K562 (cell line): ENCODE data around the gene SSBP1. TPM values are rescaled to one million over a fixed set of nuclear protein-coding genes. Genes with fewer than 3 reads are reported as not detected.

Source experiments
- ATAC-seq: fragments of 200-7000 bp; cut with Tn5 transposase; 3 replicates; pipeline ENCODE4 v1.9.1; 2020; ENCODE audit warnings: moderate library complexity
- BruUV-seq: library from RNA; stranded (reverse); fragments of 400-500 nt; replicated peaks from 2 replicates; lab custom pipeline; 2021; lab: Mats Ljungman, UMichigan
- CTCF ChIA-PET: fragments of 300-600 bp; formaldehyde crosslinking; extraction: SDS; loops from one replicate; lab custom pipeline; 2021; ENCODE audit warnings: low intra/inter-chr PET ratio; lab: Yijun Ruan, JAX
- POLR2A ChIA-PET: fragments of 300-600, 350-650 bp; sonication (Branson Sonifier 250); formaldehyde crosslinking; extraction: SDS; loops from one replicate; lab custom pipeline; 2021; ENCODE audit warnings: antibody characterized with exemption, inconsistent platforms; lab: Yijun Ruan, JAX
- DNase-seq, 4 experiments: peaks; one replicate each; pipeline versions ENCODE4 v3.0.0 to v3.0.0-alpha.2; 2011 to 2018; ENCODE audit warnings: low spot score in 3 of 4, mixed read lengths in 3 of 4; ENCODE audit errors: extremely low read depth in 1 of 4
- FAIRE-seq: peaks from 2 replicates; lab custom pipeline; 2011; peaks lifted over from hg19 to GRCh38; lab: Jason Lieb, UNC
- H2AFZ ChIP-seq: 2 replicates; pipeline ENCODE4 v1.6.0; 2011; ENCODE audit warnings: low read depth, low read length, control low read depth, inconsistent platforms
- H3K27ac ChIP-seq: fragments of 200-600 bp; 3 replicates; pipeline ENCODE4 v1.8.0; 2011; ENCODE audit warnings: low read depth, mild to moderate bottlenecking, control low read depth, inconsistent platforms, low read length, moderate library complexity, mixed read lengths; ENCODE audit errors: extremely low read depth
- H3K27me3 ChIP-seq, 2 experiments: fragments of 300-600 bp in 1 of 2; 2 replicates in 1 of 2; 3 replicates in 1 of 2; pipeline versions ENCODE4 v1.6.0 to v1.8.0; 2011; ENCODE audit warnings: inconsistent platforms in 2 of 2, low read length in 2 of 2, mild to moderate bottlenecking in 1 of 2, mixed read lengths in 1 of 2, moderate library complexity in 1 of 2; ENCODE audit not compliant: control insufficient read depth in 2 of 2, insufficient read depth in 2 of 2
- H3K36me3 ChIP-seq: fragments of 300-600 bp; 3 replicates; pipeline ENCODE4 v1.8.0; 2011; ENCODE audit warnings: mild to moderate bottlenecking, low read length, inconsistent platforms; ENCODE audit not compliant: control insufficient read depth, insufficient read depth
- H3K4me1 ChIP-seq, 2 experiments: fragments of 200-600 bp in 1 of 2; replicated peaks in 1 of 2; 2 replicates in 1 of 2; 3 replicates in 1 of 2; pipeline versions ENCODE4 v1.5.1 to v1.8.0; 2011; ENCODE audit warnings: inconsistent platforms in 2 of 2, low read length in 2 of 2, mild to moderate bottlenecking in 1 of 2, mixed read lengths in 1 of 2, moderate library complexity in 1 of 2; ENCODE audit not compliant: control insufficient read depth in 2 of 2, insufficient read depth in 2 of 2
- H3K4me2 ChIP-seq: 2 replicates; pipeline ENCODE4 v1.6.1; 2011; ENCODE audit warnings: low read length, control low read depth, inconsistent platforms, mixed read lengths; ENCODE audit not compliant: insufficient read depth
- H3K4me3 ChIP-seq: fragments of 200-600 bp; sonication (generic), shearing (Covaris generic); 2 replicates; pipeline ENCODE4 v1.5.1; 2016; ENCODE audit warnings: control low read depth, inconsistent platforms
- H3K79me2 ChIP-seq: fragments of 200-600 bp; 3 replicates; pipeline ENCODE4 v1.8.0; 2011; ENCODE audit warnings: low read length, inconsistent platforms; ENCODE audit not compliant: control insufficient read depth, insufficient read depth
- H3K9ac ChIP-seq, 2 experiments: 2 replicates each; pipeline versions ENCODE4 v1.6.0 to v1.6.1; 2011; ENCODE audit warnings: low read depth in 2 of 2, low read length in 2 of 2, control low read depth in 1 of 2, inconsistent platforms in 1 of 2, mild to moderate bottlenecking in 1 of 2, mixed read lengths in 1 of 2; ENCODE audit not compliant: insufficient read depth in 1 of 2
- H3K9me1 ChIP-seq: one replicate; pipeline ENCODE4 v1.6.0; 2011; ENCODE audit warnings: inconsistent platforms, mild to moderate bottlenecking, low read length, moderate library complexity; ENCODE audit not compliant: control insufficient read depth, insufficient read depth
- H3K9me3 ChIP-seq: replicated peaks from 2 replicates; pipeline ENCODE4 v1.5.1; 2011; ENCODE audit warnings: low read depth, low read length, inconsistent platforms; ENCODE audit not compliant: control insufficient read depth, insufficient read depth
- H4K20me1 ChIP-seq: replicated peaks from 2 replicates; pipeline ENCODE4 v1.6.1; 2011; ENCODE audit warnings: low read length, inconsistent platforms, mixed read lengths; ENCODE audit not compliant: control insufficient read depth, insufficient read depth
- DIDO1 ChIP-seq: fragments of 450-650 bp; IDR thresholded peaks from 2 replicates; pipeline ENCODE4 v1.6.1; 2016; ENCODE audit warnings: low read depth, missing biosample characterization, missing genetic modification characterization
- RAD21 ChIP-seq, 2 experiments: fragments of 250-450 bp in 1 of 2; fragments of 450-650 bp in 1 of 2; sonication (Bioruptor Pico) in 1 of 2; formaldehyde crosslinking in 1 of 2; IDR thresholded peaks in 1 of 2; conservative IDR thresholded peaks in 1 of 2; 2 replicates each; pipeline versions ENCODE4 v1.4.0 to v1.8.0; 2020 to 2022; ENCODE audit warnings: mild to moderate bottlenecking in 2 of 2, moderate library complexity in 1 of 2
- TARDBP ChIP-seq: fragments of 450-650 bp; IDR thresholded peaks from 2 replicates; pipeline ENCODE4 v1.6.1; 2016
- ZNF668 ChIP-seq: fragments of 250-450 bp; sonication (Bioruptor Pico); IDR thresholded peaks from 2 replicates; pipeline ENCODE4 v1.8.0; 2022; ENCODE audit warnings: mild to moderate bottlenecking, inconsistent platforms
- WGBS: fragments of 100-300 bp; shearing (Covaris generic); methylation state at CpG from one replicate; pipeline ENCODE4 v1.1.6; 2016; ENCODE audit warnings: low coverage, mixed read lengths; ENCODE audit not compliant: insufficient coverage; ENCODE audit errors: missing lambda C conversion rate; 5-methylcytosine and 5-hydroxymethylcytosine counted together
- in situ Hi-C: fragments of 300-500 bp; cut with MboI; formaldehyde crosslinking; loops from 4 replicates; pipeline ENCODE4 v1.15.0; 2018; ENCODE audit warnings: inconsistent platforms, mixed read lengths
- intact Hi-C: fragments of 100-400 bp; cut with micrococcal nuclease; formaldehyde crosslinking; loops from 2 replicates; pipeline ENCODE4 v1.14.2; 2022
- polyA plus RNA-seq, 8 experiments: library from polyadenylated mRNA; depleted of rRNA in 4 of 8; stranded (reverse) in 5 of 8; unstranded in 3 of 8; fragments of >200 nt; fragmentation: Nextera tagmentation in 2 of 8; fragmentation: Illumina TruSeq in 1 of 8; extraction: Ambion mirVana in 2 of 8; extraction: Trizol in 1 of 8; gene quantifications; 2 replicates each; pipeline versions ENCODE4 v1.2.1 to v1.2.3, GENCODE V29; 2011 to 2014; ENCODE audit warnings: inconsistent platforms in 1 of 8, missing spikeins in 1 of 8
- total RNA-seq, 7 experiments: library from RNA; depleted of rRNA in 6 of 7; stranded (reverse); fragments of >200 nt in 6 of 7; fragmentation: Illumina TruSeq in 2 of 7; extraction: Trizol in 2 of 7; gene quantifications; 2 replicates each; pipeline versions ENCODE4 v1.2.1 to v1.2.3, GENCODE V29; 2011 to 2021; ENCODE audit warnings: low replicate concordance in 1 of 7
- TF ChIP-seq, protein P1 (sequence below): fragments of 200-400 bp; formaldehyde crosslinking; IDR thresholded peaks from 2 replicates; pipeline ENCODE4 v1.6.1; 2017; ENCODE audit warnings: mild to moderate bottlenecking, low read depth, low read length, moderate library complexity
- TF ChIP-seq, protein P2 (sequence below): sonication (generic); formaldehyde crosslinking; IDR thresholded peaks from 2 replicates; pipeline ENCODE4 v1.8.0; 2023; ENCODE audit warnings: missing genetic modification reagents, mild to moderate bottlenecking, borderline replicate concordance

SSBP1 gene
- total and polyA plus RNA-seq, 9 of the 15 experiments (the other 6 are each of a cell fraction or from before 2014, with no cell fraction given), result 404 to 1,996 (median 835) TPM

DNA sequence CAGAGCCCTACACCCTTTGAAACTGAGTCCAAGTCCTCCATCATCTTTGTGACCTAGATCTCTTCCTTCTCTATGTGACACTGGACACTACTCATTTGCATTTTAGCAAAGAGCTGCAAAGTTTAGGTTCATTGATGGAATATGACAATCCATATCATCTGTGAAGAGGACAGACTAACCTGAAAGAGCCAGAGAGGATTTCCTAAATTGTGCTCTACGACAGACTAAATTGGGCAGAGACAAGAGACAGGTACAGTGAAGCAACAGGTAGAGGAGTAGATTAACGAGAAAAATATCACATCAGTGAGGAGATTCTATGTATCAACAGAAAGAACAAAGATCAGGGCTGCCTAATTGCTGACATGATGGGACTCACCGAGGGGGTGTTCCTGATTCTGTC, 25.6 kb downstream of the SSBP1 start, which contains the start of gene TAS2R3:
Gene TAS2R3 (plus strand): TSS at position 301 of the 400 bp plus-strand sequence. CDS start 62 bp downstream, at position 363.
- Histone ChIP-seq H4K20me1 (no peaks in the 10 kb centered on the region), H3K9me1 (no peaks in the 10 kb centered on the region), H3K27ac (no peak within 1 kb of the TSS), H3K4me2 (no peak within 1 kb of the TSS), H2AFZ (no peak within 1 kb of the TSS), H3K4me3 (no peak within 1 kb of the TSS), H3K27me3 (no peaks in the 10 kb centered on the region), H3K36me3 (peaks cover 63% of the 10 kb centered on the region), H3K4me1 (no peaks in the 10 kb centered on the region), H3K79me2 (no peaks in the 10 kb centered on the region), H3K9me3 (no peaks in the 10 kb centered on the region), H3K9ac (no peak within 1 kb of the TSS)
- POLR2A ChIA-PET, result interaction anchor here (1.1 kb wide), 1 partner anchor 24 kb away, joined by 3 read pairs; no protein-coding TSS in a partner anchor
- BruUV-seq, result no TSS peak
- in situ Hi-C loops, result no loop called here
- FAIRE-seq (no peak), ATAC-seq (no peak), DNase-seq (no peak)
- WGBS, result 87% methylated on average over 3 of the region's 3 CpGs
- CTCF ChIA-PET, result no interaction called here
- intact Hi-C loops, result no loop called here
- TF ChIP-seq RAD21 (CRISPR knock-in tag; conservative IDR thresholded peaks at IDR 0.05 in 1 of 2, IDR thresholded peaks at IDR 0.05 in 1 of 2) (no peak), ZNF668 (CRISPR knock-in tag) (no peak), TARDBP (no peak), DIDO1 (no peak)
- TF ChIP-seq, protein P1, sequence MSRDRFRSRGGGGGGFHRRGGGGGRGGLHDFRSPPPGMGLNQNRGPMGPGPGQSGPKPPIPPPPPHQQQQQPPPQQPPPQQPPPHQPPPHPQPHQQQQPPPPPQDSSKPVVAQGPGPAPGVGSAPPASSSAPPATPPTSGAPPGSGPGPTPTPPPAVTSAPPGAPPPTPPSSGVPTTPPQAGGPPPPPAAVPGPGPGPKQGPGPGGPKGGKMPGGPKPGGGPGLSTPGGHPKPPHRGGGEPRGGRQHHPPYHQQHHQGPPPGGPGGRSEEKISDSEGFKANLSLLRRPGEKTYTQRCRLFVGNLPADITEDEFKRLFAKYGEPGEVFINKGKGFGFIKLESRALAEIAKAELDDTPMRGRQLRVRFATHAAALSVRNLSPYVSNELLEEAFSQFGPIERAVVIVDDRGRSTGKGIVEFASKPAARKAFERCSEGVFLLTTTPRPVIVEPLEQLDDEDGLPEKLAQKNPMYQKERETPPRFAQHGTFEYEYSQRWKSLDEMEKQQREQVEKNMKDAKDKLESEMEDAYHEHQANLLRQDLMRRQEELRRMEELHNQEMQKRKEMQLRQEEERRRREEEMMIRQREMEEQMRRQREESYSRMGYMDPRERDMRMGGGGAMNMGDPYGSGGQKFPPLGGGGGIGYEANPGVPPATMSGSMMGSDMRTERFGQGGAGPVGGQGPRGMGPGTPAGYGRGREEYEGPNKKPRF, result no peak
- TF ChIP-seq, protein P2, sequence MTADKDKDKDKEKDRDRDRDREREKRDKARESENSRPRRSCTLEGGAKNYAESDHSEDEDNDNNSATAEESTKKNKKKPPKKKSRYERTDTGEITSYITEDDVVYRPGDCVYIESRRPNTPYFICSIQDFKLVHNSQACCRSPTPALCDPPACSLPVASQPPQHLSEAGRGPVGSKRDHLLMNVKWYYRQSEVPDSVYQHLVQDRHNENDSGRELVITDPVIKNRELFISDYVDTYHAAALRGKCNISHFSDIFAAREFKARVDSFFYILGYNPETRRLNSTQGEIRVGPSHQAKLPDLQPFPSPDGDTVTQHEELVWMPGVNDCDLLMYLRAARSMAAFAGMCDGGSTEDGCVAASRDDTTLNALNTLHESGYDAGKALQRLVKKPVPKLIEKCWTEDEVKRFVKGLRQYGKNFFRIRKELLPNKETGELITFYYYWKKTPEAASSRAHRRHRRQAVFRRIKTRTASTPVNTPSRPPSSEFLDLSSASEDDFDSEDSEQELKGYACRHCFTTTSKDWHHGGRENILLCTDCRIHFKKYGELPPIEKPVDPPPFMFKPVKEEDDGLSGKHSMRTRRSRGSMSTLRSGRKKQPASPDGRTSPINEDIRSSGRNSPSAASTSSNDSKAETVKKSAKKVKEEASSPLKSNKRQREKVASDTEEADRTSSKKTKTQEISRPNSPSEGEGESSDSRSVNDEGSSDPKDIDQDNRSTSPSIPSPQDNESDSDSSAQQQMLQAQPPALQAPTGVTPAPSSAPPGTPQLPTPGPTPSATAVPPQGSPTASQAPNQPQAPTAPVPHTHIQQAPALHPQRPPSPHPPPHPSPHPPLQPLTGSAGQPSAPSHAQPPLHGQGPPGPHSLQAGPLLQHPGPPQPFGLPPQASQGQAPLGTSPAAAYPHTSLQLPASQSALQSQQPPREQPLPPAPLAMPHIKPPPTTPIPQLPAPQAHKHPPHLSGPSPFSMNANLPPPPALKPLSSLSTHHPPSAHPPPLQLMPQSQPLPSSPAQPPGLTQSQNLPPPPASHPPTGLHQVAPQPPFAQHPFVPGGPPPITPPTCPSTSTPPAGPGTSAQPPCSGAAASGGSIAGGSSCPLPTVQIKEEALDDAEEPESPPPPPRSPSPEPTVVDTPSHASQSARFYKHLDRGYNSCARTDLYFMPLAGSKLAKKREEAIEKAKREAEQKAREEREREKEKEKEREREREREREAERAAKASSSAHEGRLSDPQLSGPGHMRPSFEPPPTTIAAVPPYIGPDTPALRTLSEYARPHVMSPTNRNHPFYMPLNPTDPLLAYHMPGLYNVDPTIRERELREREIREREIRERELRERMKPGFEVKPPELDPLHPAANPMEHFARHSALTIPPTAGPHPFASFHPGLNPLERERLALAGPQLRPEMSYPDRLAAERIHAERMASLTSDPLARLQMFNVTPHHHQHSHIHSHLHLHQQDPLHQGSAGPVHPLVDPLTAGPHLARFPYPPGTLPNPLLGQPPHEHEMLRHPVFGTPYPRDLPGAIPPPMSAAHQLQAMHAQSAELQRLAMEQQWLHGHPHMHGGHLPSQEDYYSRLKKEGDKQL (CRISPR knock-in tag), result no peak
